ENCODE results near the gene FHOD3.

The FHOD3 gene

DNA sequence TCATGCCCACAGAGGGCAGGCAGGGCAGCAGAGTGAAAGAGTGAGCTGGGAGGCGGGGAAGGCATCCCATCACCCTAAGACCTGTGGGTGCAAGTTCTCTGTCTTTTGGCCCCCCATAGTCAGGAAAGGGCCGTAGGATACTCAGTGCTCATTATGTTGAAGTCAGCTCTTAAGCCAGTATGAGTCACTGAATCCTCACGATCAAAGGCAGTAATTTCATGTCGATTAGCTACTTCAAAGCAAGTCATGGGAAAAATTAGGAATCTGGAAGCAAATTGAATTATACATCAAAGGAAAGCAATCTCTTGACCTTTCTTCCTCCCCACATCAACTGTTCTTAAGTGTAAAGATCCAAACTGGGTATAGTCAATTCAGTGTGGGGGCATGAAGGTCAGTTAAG lies 178.9 kb downstream of the FHOD3 start:
- TF ChIP-seq, protein P1, sequence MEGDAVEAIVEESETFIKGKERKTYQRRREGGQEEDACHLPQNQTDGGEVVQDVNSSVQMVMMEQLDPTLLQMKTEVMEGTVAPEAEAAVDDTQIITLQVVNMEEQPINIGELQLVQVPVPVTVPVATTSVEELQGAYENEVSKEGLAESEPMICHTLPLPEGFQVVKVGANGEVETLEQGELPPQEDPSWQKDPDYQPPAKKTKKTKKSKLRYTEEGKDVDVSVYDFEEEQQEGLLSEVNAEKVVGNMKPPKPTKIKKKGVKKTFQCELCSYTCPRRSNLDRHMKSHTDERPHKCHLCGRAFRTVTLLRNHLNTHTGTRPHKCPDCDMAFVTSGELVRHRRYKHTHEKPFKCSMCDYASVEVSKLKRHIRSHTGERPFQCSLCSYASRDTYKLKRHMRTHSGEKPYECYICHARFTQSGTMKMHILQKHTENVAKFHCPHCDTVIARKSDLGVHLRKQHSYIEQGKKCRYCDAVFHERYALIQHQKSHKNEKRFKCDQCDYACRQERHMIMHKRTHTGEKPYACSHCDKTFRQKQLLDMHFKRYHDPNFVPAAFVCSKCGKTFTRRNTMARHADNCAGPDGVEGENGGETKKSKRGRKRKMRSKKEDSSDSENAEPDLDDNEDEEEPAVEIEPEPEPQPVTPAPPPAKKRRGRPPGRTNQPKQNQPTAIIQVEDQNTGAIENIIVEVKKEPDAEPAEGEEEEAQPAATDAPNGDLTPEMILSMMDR (IDR thresholded peaks at IDR 0.05; ENCODE audit: low read depth, low read length), result no peak
- DNase-seq (ENCODE audit: extremely low read depth, low read depth), result no peak

DNA sequence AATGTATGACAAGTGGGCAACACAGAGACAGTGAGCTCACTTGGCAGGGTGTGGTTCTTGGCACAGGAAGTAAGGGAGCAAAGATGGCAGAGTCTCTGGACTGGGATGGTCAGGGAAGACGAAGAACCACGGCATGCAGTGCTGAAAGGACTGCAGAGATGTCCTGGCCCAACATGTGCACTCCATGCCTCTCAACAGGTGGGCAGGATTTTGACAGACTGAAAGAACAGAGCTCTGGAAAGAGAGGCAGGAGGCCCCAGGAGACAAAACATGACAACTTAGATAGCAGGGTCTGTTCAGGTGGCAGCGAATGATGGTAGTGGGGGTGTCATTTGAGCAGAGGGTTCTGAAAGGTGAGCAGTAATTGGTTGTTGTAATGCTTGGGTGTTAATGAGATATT lies 180.3 kb downstream of the FHOD3 start:
- TF ChIP-seq, protein P1 (IDR thresholded peaks at IDR 0.05; ENCODE audit: low read depth, low read length), result no peak
- no peak for DNase-seq (ENCODE audit: extremely low read depth, low read depth)

DNA sequence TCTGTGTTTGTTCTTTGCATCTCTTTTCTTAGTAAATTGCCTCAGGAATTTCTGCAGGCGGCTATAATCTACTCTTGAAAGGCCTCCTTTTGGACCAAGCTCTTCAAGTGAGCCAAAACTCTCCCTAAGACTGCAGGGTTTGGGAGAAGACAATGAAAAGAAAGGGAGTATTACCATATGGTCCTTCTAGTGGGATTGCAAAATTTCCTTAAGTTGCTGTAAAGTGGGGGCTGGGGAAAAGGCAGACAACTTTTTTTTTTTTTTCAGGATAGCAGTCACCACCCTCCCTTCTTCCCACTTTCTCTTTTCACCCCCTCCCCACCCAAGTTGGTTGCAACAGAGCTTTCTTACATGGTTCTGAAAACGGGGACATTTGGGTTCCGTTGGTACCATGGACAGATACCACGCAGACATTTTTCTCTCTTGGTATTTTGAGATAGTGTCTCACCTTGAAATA lies 183.7 kb downstream of the FHOD3 start:
- TF ChIP-seq, protein P1 (IDR thresholded peaks at IDR 0.05; ENCODE audit: low read depth, low read length), result no peak
- DNase-seq (ENCODE audit: extremely low read depth, low read depth), result no peak

DNA sequence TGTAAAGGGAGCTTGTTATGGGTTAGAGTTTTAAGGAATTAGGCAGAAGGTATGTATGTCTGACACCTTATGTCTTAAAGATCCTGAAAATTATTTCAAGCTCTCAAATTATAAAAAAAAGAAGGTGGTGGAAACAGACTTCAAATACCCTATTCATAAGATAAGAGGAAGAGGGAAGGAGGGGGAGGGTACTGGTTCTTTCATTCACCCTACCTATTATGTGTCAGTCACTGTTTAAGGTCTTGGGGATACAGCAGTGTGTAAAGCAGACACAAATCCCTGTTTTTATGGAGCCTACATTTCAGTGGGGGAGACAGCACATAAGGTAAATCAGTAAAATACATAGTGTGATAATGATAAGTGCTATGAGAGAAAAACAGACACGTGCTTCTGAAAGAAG lies 184.4 kb downstream of the FHOD3 start:
- TF ChIP-seq, protein P1 (IDR thresholded peaks at IDR 0.05; ENCODE audit: low read depth, low read length), result no peak
- no peak for DNase-seq (ENCODE audit: extremely low read depth, low read depth)

DNA sequence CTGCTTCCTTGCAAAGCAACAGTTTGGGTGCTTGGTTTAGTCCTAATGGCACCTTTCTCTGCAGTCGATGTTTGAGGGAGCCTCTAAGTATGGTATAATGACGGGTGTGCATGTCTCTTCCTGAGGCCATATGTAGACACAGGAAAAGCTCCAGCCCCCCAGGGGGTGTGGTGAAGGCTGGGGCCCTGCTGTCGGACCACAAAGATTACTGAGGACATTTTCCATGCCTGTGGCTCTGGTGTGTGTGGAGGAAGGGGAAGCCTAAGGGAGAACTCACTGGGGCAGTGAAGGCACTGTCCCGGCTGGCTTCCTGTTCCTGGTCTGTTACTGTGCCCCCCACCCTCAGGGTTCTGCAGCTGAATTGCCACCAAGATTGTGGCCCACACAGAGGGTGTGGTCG lies 187.1 kb downstream of the FHOD3 start:
- DNase-seq (ENCODE audit: extremely low read depth, low read depth), result no peak
- TF ChIP-seq, protein P1 (IDR thresholded peaks at IDR 0.05; ENCODE audit: low read depth, low read length), result no peak

DNA sequence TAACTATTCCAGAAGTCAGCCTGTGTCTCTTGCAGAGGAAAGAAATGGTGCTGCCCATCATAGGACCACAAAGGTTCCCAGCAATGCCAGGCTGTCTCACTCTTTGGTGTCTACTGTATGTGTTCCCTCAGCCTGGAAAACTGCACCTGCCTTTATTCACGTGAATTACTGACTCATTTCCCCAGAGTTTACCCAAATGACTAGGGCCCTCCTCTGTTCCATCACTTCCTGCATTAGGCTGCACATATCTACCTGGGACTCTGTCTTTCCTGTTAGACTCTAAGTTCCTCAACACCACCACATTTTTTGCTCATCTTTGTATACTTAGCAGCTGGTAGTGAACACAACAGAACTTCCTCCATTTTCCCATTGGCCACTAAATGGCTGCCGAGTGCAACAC lies 188.3 kb downstream of the FHOD3 start:
- TF ChIP-seq, protein P1 (IDR thresholded peaks at IDR 0.05; ENCODE audit: low read depth, low read length), result no peak

DNA sequence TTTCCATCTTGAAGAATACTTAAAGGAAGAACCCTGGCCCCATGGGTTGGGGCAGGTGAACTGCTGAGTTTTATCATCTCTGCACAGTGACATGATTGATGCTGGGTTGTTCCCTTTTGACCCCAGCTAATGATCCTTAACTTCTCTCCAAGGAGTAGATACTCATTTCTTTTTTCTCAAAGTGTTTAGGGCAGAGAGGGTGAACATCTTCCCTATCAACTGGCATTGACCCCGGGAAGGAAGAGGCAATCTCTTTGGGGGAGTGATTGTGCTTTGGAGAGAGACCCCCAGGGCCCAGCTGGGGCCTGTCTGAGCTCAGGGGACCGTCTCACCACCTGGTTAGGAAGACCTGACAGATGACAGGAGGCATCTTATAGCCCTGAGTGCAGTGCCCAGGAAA lies 190.6 kb downstream of the FHOD3 start:
- TF ChIP-seq, protein P1 (IDR thresholded peaks at IDR 0.05; ENCODE audit: low read depth, low read length), result no peak
- no peak for DNase-seq (ENCODE audit: extremely low read depth, low read depth)

More for the DNA sequence above, 188.3 kb downstream of the FHOD3 start:
- no peak for DNase-seq (ENCODE audit: extremely low read depth, low read depth)

All from AG09319 (cell line).